Colonic mucosa (tissue), 4 donors: ENCODE results near the gene MCF2L. TPM values are rescaled to one million over a fixed set of nuclear protein-coding genes. Genes with fewer than 3 reads are reported as not detected.

Experiments used
- DNase-seq: peaks from one replicate; pipeline ENCODE4 v3.0.0-alpha.2; 2020
- H3K27ac ChIP-seq: fragments of 200-600 bp; one replicate; pipeline ENCODE4 v1.8.0; 2021
- H3K27me3 ChIP-seq: fragments of 200-600 bp; one replicate; pipeline ENCODE4 v1.8.0; 2021
- H3K36me3 ChIP-seq: fragments of 200-600 bp; one replicate; pipeline ENCODE4 v1.8.0; 2021
- H3K4me1 ChIP-seq: fragments of 200-600 bp; one replicate; pipeline ENCODE4 v1.8.0; 2021; ENCODE audit warnings: mild to moderate bottlenecking
- H3K4me3 ChIP-seq: fragments of 200-600 bp; one replicate; pipeline ENCODE4 v1.8.0; 2021
- H3K9ac ChIP-seq, 2 donors: one replicate each; pipeline ENCODE4 v1.7.0; 2013; ENCODE audit warnings: control low read depth in 2 of 2, low read depth in 2 of 2, low read length in 2 of 2
- H3K9me3 ChIP-seq: fragments of 200-600 bp; one replicate; pipeline ENCODE4 v1.8.0; 2021
- intact Hi-C: fragments of 100-400 bp; cut with DNase I; formaldehyde crosslinking; loops from one replicate; pipeline ENCODE4 v1.14.1; 2022
- total RNA-seq, 2 donors: library from RNA; stranded (reverse); fragmentation: NEBNext Ultra II Directional in 1 of 2; extraction: Animal tissue kit (Norgen Biotek cat#: 25700) in 1 of 2; gene quantifications; one replicate each; pipeline ENCODE4 v1.2.1, GENCODE V29; 2021
- TF ChIP-seq, protein P1 (sequence below): fragments of 200-600 bp; IDR thresholded peaks from one replicate; pipeline ENCODE4 v1.8.0; 2022; ENCODE audit warnings: antibody characterized with exemption, mild to moderate bottlenecking
- donor health status: healthy.
- donor health status: DM: no; HTN: no; CAD: no.
- donor health status: DM: no; HTN: no; CAD: no.

Gene MCF2L
- total RNA-seq, 2 donors from 2014 or later = 45.0 to 88.3 TPM

DNA sequence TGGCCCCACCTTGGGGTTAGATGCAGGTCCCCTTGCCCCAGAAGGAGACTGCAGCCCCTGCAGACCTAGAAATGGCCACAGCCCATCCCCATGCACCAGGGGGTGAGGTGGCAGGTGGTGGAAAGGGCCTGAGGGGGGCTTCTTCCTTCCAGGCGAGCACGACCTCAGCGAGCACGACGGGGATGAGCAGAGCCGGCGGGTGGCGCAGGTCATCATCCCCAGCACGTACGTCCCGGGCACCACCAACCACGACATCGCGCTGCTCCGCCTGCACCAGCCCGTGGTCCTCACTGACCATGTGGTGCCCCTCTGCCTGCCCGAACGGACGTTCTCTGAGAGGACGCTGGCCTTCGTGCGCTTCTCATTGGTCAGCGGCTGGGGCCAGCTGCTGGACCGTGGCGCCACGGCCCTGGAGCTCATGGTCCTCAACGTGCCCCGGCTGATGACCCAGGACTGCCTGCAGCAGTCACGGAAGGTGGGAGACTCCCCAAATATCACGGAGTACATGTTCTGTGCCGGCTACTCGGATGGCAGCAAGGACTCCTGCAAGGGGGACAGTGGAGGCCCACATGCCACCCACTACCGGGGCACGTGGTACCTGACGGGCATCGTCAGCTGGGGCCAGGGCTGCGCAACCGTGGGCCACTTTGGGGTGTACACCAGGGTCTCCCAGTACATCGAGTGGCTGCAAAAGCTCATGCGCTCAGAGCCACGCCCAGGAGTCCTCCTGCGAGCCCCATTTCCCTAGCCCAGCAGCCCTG is 149.4 kb downstream of the MCF2L start:
- Histone ChIP-seq H3K4me3 (no peak overlapping the region), H3K27me3 (no peaks in the 10 kb centered on the region), H3K9me3 (no peaks in the 10 kb centered on the region), H3K36me3 (no peaks in the 10 kb centered on the region), H3K9ac (no peak overlapping the region), H3K27ac (no peak overlapping the region), H3K4me1 (no peaks in the 10 kb centered on the region)
- TF ChIP-seq, protein P1, sequence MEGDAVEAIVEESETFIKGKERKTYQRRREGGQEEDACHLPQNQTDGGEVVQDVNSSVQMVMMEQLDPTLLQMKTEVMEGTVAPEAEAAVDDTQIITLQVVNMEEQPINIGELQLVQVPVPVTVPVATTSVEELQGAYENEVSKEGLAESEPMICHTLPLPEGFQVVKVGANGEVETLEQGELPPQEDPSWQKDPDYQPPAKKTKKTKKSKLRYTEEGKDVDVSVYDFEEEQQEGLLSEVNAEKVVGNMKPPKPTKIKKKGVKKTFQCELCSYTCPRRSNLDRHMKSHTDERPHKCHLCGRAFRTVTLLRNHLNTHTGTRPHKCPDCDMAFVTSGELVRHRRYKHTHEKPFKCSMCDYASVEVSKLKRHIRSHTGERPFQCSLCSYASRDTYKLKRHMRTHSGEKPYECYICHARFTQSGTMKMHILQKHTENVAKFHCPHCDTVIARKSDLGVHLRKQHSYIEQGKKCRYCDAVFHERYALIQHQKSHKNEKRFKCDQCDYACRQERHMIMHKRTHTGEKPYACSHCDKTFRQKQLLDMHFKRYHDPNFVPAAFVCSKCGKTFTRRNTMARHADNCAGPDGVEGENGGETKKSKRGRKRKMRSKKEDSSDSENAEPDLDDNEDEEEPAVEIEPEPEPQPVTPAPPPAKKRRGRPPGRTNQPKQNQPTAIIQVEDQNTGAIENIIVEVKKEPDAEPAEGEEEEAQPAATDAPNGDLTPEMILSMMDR = no peak
- intact Hi-C loops = no loop called here
- no peak for DNase-seq

DNA sequence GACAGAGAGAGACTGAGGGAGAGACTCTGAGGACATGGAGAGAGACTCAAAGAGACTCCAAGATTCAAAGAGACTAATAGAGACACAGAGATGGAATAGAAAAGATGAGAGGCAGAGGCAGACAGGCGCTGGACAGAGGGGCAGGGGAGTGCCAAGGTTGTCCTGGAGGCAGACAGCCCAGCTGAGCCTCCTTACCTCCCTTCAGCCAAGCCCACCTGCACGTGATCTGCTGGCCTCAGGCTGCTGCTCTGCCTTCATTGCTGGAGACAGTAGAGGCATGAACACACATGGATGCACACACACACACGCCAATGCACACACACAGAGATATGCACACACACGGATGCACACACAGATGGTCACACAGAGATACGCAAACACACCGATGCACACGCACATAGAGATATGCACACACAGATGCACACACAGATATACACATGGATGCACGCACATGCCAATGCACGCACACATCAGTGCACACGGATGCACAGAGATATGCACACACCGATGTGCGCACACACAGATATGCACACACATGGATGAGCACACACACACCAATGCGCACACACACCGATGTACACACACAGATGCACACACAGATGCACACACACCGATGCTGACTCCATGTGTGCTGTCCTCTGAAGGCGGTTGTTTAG is 150.3 kb downstream of the MCF2L start:
- H3K9me3 ChIP-seq = no peaks in the 10 kb centered on the region
- H3K9ac ChIP-seq = no peak overlapping the region
- H3K27me3 ChIP-seq = no peaks in the 10 kb centered on the region
- H3K36me3 ChIP-seq = no peaks in the 10 kb centered on the region
- no peak for DNase-seq
- no peaks in the 10 kb centered on the region for H3K4me1 ChIP-seq
- H3K4me3 ChIP-seq = no peak overlapping the region
- no peak overlapping the region for H3K27ac ChIP-seq
- TF ChIP-seq, protein P1 = no peak
- intact Hi-C loops = no loop called here

DNA sequence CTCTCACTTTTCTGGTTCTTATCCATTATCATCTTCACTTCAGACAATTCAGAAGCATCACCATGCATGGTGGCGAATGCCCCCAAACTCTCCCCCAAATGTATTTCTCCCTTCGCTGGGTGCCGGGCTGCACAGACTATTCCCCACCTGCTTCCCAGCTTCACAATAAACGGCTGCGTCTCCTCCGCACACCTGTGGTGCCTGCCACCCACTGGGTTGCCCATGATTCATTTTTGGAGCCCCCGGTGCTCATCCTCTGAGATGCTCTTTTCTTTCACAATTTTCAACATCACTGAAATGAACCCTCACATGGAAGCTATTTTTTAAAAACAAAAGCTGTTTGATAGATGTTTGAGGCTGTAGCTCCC is 150.8 kb downstream of the MCF2L start:
- DNase-seq = no peak
- no peaks in the 10 kb centered on the region for H3K27me3 ChIP-seq
- no peaks in the 10 kb centered on the region for H3K4me1 ChIP-seq
- H3K27ac ChIP-seq = no peak overlapping the region
- TF ChIP-seq, protein P1 = no peak
- no peak overlapping the region for H3K9ac ChIP-seq
- H3K4me3 ChIP-seq = no peak overlapping the region
- H3K9me3 ChIP-seq = no peaks in the 10 kb centered on the region
- H3K36me3 ChIP-seq = no peaks in the 10 kb centered on the region
- intact Hi-C loops = no loop called here

DNA sequence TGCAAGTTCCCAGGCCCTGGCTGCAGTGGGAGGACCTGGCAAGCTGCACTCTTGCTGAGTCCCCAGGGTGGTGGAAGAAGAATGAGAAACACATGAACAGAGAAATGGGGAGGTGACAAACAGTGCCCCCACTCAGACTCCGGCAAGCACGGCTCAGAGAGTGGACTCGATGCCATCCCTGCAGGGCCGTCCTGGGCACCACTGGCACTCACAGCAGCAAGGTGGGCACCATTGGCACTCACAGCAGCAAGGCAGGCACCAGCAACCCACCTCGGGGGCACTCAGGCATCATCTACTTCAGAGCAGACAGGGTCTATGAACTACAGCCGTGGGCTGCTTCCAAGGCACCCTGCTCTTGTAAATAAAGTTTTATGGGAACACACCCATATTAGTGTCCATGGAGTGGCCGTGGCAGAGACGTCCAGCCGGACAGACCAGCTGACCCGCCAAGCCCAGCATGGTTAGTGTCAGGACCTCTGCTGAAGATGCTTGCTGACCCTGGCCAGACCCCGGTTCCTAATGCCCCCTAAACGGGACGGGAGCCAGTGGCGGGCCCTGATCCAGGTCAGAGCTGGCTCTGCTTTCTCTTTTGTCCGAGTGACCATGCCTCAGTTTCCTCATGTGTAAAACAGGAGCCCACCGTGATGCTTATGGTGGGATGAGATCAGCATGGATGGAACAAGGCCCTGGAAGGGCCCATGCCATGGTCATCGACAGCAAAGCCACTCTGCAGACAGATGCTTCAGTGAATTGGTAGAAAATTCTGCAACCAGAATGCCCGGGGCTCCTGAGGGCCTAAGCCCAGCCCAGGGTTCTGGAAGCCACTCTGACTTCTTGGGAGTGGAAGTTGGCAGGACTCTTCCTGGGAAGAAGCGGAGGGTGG is 151.5 kb downstream of the MCF2L start:
- Histone ChIP-seq H3K27ac (no peak overlapping the region), H3K9ac (no peak overlapping the region), H3K4me1 (no peaks in the 10 kb centered on the region), H3K27me3 (no peaks in the 10 kb centered on the region), H3K9me3 (no peaks in the 10 kb centered on the region), H3K4me3 (no peak overlapping the region), H3K36me3 (no peaks in the 10 kb centered on the region)
- intact Hi-C loops = no loop called here
- DNase-seq = no peak
- TF ChIP-seq, protein P1 = no peak

DNA sequence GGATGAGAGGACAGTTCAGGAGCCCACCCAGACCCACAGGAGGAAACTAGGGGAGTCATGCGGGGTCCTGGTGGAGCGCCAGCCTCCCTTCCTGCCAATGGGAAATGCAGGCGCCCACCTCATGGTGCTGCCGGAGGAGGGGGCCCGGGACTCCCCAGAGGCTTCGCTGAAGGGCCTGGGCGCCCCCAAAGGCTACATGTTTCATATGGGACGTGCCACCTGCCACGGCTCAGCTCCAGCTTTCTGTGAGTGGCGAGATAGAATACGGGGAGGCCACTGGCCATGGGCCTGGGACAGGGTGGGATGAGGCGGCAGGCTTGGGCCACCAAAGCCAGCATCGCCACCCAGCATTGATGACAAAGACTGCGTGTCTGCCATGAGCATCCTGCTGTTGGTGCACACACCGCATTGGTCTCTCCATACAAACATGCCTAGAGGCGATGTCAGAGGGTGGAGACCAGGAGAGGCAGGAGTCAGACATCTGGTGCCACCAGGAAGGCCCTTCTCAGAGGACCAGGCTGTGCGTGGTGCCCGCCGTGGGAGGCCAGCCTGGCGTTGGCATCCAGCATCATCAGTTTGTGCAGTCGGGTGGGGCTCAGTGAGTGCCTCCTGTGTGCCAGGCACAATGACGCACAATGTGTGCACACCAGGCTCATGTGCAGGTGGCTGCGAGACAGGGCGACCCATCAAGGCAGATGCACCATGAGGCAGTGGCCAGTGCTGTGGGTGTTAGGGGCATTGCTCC is 152.3 kb downstream of the MCF2L start:
- no peaks in the 10 kb centered on the region for H3K27me3 ChIP-seq
- H3K36me3 ChIP-seq = no peaks in the 10 kb centered on the region
- intact Hi-C loops = no loop called here
- TF ChIP-seq, protein P1 = no peak
- H3K9me3 ChIP-seq = no peaks in the 10 kb centered on the region
- H3K4me3 ChIP-seq = no peak overlapping the region
- H3K9ac ChIP-seq = no peak overlapping the region
- no peak for DNase-seq
- H3K27ac ChIP-seq = no peak overlapping the region
- H3K4me1 ChIP-seq = no peaks in the 10 kb centered on the region
